KMS-11 (cell line): Measurements from ENCODE around the gene MUC2.

ENCODE experiments used
- H2AFZ ChIP-seq: fragments of 200-600 bp; sonication (generic); 2 replicates; pipeline ENCODE4 v1.6.1; 2016; ENCODE audit warnings: antibody characterized with exemption, mixed run types, low read depth
- H3K27ac ChIP-seq: fragments of 200-600 bp; sonication (generic); 2 replicates; pipeline ENCODE4 v1.6.1; 2016; ENCODE audit warnings: mild to moderate bottlenecking, mixed run types
- H3K27me3 ChIP-seq: fragments of 200-600 bp; sonication (generic); 2 replicates; pipeline ENCODE4 v1.6.1; 2017; ENCODE audit warnings: mild to moderate bottlenecking, low read depth, mixed run types, moderate library complexity; ENCODE audit not compliant: insufficient read depth
- H3K36me3 ChIP-seq: fragments of 200-600 bp; sonication (generic); 2 replicates; pipeline ENCODE4 v1.6.1; 2017; ENCODE audit warnings: mild to moderate bottlenecking, mixed run types; ENCODE audit not compliant: insufficient read depth
- H3K4me1 ChIP-seq: fragments of 200-600 bp; sonication (generic); 2 replicates; pipeline ENCODE4 v1.6.1; 2016; ENCODE audit warnings: mild to moderate bottlenecking, low read depth, mixed run types; ENCODE audit not compliant: poor library complexity, severe bottlenecking
- H3K4me2 ChIP-seq: fragments of 200-600 bp; sonication (generic); 2 replicates; pipeline ENCODE4 v1.7.0; 2016; ENCODE audit warnings: mild to moderate bottlenecking, mixed run types
- H3K4me3 ChIP-seq: fragments of 200-600 bp; sonication (generic); IDR thresholded peaks from 2 replicates; pipeline ENCODE4 v1.6.1; 2017; ENCODE audit warnings: low read depth, low read length, mixed read lengths; ENCODE audit not compliant: insufficient read depth
- H3K79me2 ChIP-seq: fragments of 200-600 bp; sonication (generic); 2 replicates; pipeline ENCODE4 v1.6.1; 2016; ENCODE audit warnings: low read depth, mixed run types; ENCODE audit not compliant: insufficient read depth
- H3K9ac ChIP-seq: fragments of 200-600 bp; sonication (generic); 2 replicates; pipeline ENCODE4 v1.6.1; 2016; ENCODE audit warnings: mild to moderate bottlenecking, mixed run types
- H4K20me1 ChIP-seq: fragments of 200-600 bp; sonication (generic); 2 replicates; pipeline ENCODE4 v1.6.1; 2016; ENCODE audit warnings: mild to moderate bottlenecking, mixed run types; ENCODE audit not compliant: insufficient read depth
- TF ChIP-seq, protein P1 (sequence below): fragments of 200-600 bp; sonication (generic); conservative IDR thresholded peaks from 2 replicates; pipeline ENCODE4 v1.6.1; 2017; ENCODE audit warnings: low read depth, mild to moderate bottlenecking, antibody characterized with exemption, low read length, moderate library complexity, mixed read lengths

Gene MUC2

DNA sequence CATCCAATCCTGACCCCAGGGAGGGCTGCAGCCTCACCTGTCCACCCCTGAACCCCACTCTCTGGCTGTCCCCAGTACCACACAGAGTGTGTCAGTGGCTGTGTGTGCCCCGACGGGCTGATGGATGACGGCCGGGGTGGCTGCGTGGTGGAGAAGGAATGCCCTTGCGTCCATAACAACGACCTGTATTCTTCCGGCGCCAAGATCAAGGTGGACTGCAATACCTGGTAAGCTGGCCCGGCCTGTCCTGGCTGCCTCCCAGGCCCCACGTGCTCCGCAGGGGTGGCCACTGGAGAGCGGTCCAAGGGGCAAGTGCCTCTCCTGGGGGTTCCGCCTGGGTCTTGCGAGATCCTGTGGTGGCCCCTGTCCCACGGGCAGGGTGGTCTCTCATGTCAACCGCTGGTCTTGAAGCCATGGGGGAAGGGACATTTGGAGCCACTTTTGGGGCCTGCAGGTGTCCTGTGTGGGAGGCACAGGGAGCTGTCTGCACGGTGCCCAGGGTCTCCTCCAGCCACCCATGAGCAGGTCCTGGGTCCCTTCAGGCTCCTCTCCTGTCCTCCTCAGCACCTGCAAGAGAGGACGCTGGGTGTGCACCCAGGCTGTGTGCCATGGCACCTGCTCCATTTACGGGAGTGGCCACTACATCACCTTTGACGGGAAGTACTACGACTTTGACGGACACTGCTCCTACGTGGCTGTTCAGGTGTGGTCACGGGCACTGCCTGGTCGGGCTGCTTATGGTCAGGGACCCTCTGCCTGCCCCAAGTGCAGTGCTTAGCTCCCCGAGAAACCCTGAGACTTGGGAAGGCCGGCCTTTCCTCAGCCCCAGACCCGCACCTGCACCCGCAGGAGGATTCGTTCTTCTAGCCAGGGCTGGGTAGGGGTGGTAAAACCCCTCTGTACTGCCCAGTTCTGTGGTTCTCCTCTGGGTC, 11.8 kb downstream of the MUC2 start:
- Histone ChIP-seq H2AFZ (no peak overlapping the region), H3K4me2 (no peak overlapping the region), H3K27ac (no peak overlapping the region), H3K4me1 (no peaks in the 10 kb centered on the region), H3K36me3 (no peaks in the 10 kb centered on the region), H3K79me2 (no peaks in the 10 kb centered on the region), H3K27me3 (peaks cover 40% of the 10 kb centered on the region), H3K9ac (no peak overlapping the region), H3K4me3 (no peak overlapping the region), H4K20me1 (no peaks in the 10 kb centered on the region)
- TF ChIP-seq, protein P1, sequence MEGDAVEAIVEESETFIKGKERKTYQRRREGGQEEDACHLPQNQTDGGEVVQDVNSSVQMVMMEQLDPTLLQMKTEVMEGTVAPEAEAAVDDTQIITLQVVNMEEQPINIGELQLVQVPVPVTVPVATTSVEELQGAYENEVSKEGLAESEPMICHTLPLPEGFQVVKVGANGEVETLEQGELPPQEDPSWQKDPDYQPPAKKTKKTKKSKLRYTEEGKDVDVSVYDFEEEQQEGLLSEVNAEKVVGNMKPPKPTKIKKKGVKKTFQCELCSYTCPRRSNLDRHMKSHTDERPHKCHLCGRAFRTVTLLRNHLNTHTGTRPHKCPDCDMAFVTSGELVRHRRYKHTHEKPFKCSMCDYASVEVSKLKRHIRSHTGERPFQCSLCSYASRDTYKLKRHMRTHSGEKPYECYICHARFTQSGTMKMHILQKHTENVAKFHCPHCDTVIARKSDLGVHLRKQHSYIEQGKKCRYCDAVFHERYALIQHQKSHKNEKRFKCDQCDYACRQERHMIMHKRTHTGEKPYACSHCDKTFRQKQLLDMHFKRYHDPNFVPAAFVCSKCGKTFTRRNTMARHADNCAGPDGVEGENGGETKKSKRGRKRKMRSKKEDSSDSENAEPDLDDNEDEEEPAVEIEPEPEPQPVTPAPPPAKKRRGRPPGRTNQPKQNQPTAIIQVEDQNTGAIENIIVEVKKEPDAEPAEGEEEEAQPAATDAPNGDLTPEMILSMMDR = no peak

DNA sequence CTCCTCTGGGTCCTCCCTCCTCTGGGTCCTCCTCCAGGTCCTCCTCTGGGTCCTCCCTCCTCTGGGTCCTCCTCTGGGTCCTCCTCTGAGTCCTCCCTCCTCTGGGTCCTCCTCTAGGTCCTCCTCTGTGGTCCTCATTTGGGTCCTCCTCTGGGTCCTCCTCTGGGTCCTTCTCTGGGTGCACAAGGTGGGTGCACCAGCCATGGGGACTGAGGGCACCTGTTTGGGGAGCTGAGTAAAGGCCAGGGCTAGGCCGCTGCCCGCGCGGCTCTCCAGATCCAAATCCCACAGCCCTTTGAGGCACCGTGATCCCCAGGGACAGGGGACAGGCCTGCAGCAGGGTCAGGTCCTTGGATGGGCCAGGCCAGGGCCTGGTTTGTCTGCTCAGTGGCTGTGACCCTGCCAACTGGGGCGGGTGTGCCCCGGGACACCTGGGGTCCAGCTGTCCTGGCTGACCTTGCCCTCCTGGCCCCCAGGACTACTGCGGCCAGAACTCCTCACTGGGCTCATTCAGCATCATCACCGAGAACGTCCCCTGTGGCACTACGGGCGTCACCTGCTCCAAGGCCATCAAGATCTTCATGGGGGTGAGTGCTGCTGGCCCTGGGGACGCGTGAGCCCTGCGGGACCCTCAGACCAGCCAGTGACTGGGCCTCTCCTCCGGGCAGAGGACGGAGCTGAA, 12.7 kb downstream of the MUC2 start:
- Histone ChIP-seq H3K27me3 (peaks cover 40% of the 10 kb centered on the region), H4K20me1 (no peaks in the 10 kb centered on the region), H2AFZ (no peak overlapping the region), H3K4me2 (no peak overlapping the region), H3K4me1 (no peaks in the 10 kb centered on the region), H3K36me3 (no peaks in the 10 kb centered on the region), H3K4me3 (no peak overlapping the region), H3K9ac (no peak overlapping the region), H3K79me2 (no peaks in the 10 kb centered on the region), H3K27ac (no peak overlapping the region)
- TF ChIP-seq, protein P1 = no peak

DNA sequence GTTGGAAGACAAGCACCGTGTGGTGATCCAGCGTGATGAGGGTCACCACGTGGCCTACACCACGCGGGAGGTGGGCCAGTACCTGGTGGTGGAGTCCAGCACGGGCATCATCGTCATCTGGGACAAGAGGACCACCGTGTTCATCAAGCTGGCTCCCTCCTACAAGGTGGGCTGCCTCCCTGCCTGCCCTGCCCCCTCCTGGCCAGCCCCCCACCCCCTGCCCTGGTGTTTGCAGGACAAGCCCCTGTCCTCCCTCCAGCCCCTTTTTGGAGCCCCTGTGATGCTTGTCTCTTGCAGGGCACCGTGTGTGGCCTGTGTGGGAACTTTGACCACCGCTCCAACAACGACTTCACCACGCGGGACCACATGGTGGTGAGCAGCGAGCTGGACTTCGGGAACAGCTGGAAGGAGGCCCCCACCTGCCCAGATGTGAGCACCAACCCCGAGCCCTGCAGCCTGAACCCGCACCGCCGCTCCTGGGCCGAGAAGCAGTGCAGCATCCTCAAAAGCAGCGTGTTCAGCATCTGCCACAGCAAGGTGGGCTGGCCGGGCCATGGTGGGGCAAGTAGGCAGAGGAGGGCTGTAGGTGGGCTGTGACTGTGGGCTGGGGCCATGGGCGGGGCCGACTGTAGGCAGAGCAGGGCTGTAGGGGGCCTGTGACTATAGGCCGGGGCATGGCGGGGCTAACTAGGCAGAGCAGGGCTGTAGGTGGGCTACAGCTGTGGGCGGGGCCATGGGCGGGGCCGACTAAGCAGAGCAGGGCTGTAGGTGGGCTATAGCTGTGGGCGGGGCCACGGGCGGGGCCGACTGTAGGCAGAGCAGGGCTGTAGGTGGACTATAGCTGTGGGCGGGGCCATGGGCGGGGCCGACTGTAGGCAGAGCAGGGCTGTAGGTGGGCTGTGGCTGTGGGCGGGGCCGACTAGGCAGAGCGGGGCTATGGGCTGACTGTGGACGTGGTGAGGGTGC, 13.6 kb downstream of the MUC2 start:
- TF ChIP-seq, protein P1 = no peak
- H3K4me1 ChIP-seq = no peaks in the 10 kb centered on the region
- H3K4me2 ChIP-seq = no peak overlapping the region
- no peaks in the 10 kb centered on the region for H3K36me3 ChIP-seq
- H2AFZ ChIP-seq = no peak overlapping the region
- H3K27me3 ChIP-seq = peaks cover 36% of the 10 kb centered on the region
- no peaks in the 10 kb centered on the region for H4K20me1 ChIP-seq
- H3K9ac ChIP-seq = no peak overlapping the region
- no peak overlapping the region for H3K27ac ChIP-seq
- H3K79me2 ChIP-seq = no peaks in the 10 kb centered on the region
- no peak overlapping the region for H3K4me3 ChIP-seq
